SK-N-SH (cell line): Measurements from ENCODE around the gene MCC.

ENCODE experiments used
- EZH2phosphoT487 ChIP-seq: fragments of 200-600 bp; sonication (generic); IDR thresholded peaks from 2 replicates; pipeline ENCODE4 v1.6.1; 2017; ENCODE audit warnings: low read depth, mixed run types, mild to moderate bottlenecking, antibody characterized with exemption, moderate library complexity, borderline replicate concordance
- MXI1 ChIP-seq: IDR thresholded peaks from 2 replicates; pipeline ENCODE4 v1.6.1; 2012; ENCODE audit warnings: mild to moderate bottlenecking, low read depth, low read length, improper control_type of control experiment
- NFIC ChIP-seq: IDR thresholded peaks from 2 replicates; pipeline ENCODE4 v1.4.0; 2012; ENCODE audit warnings: borderline replicate concordance
- POLR2AphosphoS5 ChIP-seq: IDR thresholded peaks from 2 replicates; pipeline ENCODE4 v1.6.1; 2012; ENCODE audit warnings: low read depth, low read length
- RXRA ChIP-seq: IDR thresholded peaks from 2 replicates; pipeline ENCODE4 v1.4.0; 2012; ENCODE audit warnings: low read depth, mild to moderate bottlenecking, borderline replicate concordance
- TEAD4 ChIP-seq: IDR thresholded peaks from 2 replicates; pipeline ENCODE4 v1.4.0; 2012; ENCODE audit warnings: mild to moderate bottlenecking, borderline replicate concordance; ENCODE audit not compliant: insufficient read depth
- TF ChIP-seq, protein P1 (sequence below): fragments of 200-600 bp; sonication (generic); IDR thresholded peaks from 2 replicates; pipeline ENCODE4 v1.6.1; 2017; ENCODE audit warnings: antibody characterized with exemption, mild to moderate bottlenecking, moderate library complexity

DNA sequence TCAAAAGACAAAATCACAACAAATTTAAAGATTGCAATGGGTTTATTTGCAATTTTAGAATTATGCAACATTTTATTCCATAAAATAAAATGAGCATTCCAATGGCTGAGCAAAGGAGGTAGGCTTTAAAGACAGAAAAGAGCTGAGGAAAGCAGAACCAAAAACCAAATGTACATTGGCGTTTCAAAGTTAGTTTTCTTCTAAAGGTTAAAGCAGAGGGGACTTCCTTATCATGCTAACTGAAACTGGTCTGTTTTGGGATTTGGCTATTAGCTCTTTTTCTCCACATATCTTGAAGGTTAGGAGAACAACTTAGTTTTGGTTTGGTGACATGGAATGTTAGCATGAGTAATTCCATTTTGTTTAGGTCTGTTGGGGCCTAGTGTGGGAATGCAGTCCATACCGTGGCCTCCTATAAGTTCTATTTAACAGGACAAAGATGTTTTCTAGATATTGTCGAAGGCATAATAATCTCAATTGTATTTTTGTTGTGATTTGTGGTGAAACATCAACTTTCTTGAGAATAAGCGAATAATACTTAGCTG lies 491.4 kb downstream of the MCC start:
- TF ChIP-seq, protein P1, sequence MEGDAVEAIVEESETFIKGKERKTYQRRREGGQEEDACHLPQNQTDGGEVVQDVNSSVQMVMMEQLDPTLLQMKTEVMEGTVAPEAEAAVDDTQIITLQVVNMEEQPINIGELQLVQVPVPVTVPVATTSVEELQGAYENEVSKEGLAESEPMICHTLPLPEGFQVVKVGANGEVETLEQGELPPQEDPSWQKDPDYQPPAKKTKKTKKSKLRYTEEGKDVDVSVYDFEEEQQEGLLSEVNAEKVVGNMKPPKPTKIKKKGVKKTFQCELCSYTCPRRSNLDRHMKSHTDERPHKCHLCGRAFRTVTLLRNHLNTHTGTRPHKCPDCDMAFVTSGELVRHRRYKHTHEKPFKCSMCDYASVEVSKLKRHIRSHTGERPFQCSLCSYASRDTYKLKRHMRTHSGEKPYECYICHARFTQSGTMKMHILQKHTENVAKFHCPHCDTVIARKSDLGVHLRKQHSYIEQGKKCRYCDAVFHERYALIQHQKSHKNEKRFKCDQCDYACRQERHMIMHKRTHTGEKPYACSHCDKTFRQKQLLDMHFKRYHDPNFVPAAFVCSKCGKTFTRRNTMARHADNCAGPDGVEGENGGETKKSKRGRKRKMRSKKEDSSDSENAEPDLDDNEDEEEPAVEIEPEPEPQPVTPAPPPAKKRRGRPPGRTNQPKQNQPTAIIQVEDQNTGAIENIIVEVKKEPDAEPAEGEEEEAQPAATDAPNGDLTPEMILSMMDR = no peak
- TF ChIP-seq MXI1 (no peak), EZH2phosphoT487 (no peak), TEAD4 (no peak), POLR2AphosphoS5 (no peak), RXRA (no peak), NFIC (no peak)
